Endothelial cell of umbilical vein (primary cell): Measurements from ENCODE around the gene FAM174B. TPM values are rescaled to one million over a fixed set of nuclear protein-coding genes. Genes with fewer than 3 reads are reported as not detected.

Experiments used
- BruUV-seq: library from RNA; stranded (reverse); fragments of 400-500 nt; replicated peaks from 2 replicates; lab custom pipeline; 2021; lab: Mats Ljungman, UMichigan
- CTCF ChIA-PET: fragments of 300-600, 350-600 bp; sonication (Branson Sonifier 250); formaldehyde crosslinking; loops from one replicate; lab custom pipeline; 2021; ENCODE audit warnings: antibody characterized with exemption, inconsistent platforms; lab: Charles Lee
- POLR2A ChIA-PET: fragments of 300-600, 350-600 bp; sonication (Branson Sonifier 250); formaldehyde crosslinking; loops from one replicate; lab custom pipeline; 2021; ENCODE audit warnings: antibody characterized with exemption, inconsistent platforms; lab: Charles Lee
- DNase-seq: peaks from one replicate; pipeline ENCODE4 v3.0.0-alpha.2; 2011; ENCODE audit warnings: low read depth, low spot score
- FAIRE-seq: peaks from 2 replicates; lab custom pipeline; 2011; peaks lifted over from hg19 to GRCh38; lab: Jason Lieb, UNC
- H2AFZ ChIP-seq: 2 replicates; pipeline ENCODE4 v1.6.0; 2012; ENCODE audit warnings: low read depth, low read length, control low read depth, inconsistent platforms
- H3K27ac ChIP-seq: 2 replicates; pipeline ENCODE4 v1.5.1; 2011; ENCODE audit warnings: low read depth, mild to moderate bottlenecking, control low read depth, low read length, moderate library complexity; ENCODE audit not compliant: insufficient read depth
- H3K27me3 ChIP-seq, 2 experiments: 2 replicates each; pipeline versions ENCODE4 v1.6.0 to v1.6.1; 2011; ENCODE audit warnings: low read length in 2 of 2, mixed read lengths in 1 of 2; ENCODE audit not compliant: control insufficient read depth in 2 of 2, insufficient read depth in 2 of 2
- H3K36me3 ChIP-seq, 2 experiments: 2 replicates in 1 of 2; 3 replicates in 1 of 2; pipeline ENCODE4 v1.5.1; 2011; ENCODE audit warnings: low read length in 2 of 2, mild to moderate bottlenecking in 1 of 2, moderate library complexity in 1 of 2; ENCODE audit not compliant: control insufficient read depth in 2 of 2, insufficient read depth in 2 of 2; ENCODE audit errors: extremely low read depth in 1 of 2
- H3K4me1 ChIP-seq: 3 replicates; pipeline ENCODE4 v1.5.1; 2011; ENCODE audit warnings: mild to moderate bottlenecking, low read length; ENCODE audit not compliant: control insufficient read depth, insufficient read depth; ENCODE audit errors: extremely low read depth
- H3K4me2 ChIP-seq: 2 replicates; pipeline ENCODE4 v1.6.1; 2011; ENCODE audit warnings: low read length, control low read depth, mixed read lengths; ENCODE audit not compliant: insufficient read depth
- H3K4me3 ChIP-seq, 3 experiments: fragments of 200-600 bp in 1 of 3; sonication (generic), shearing (Covaris generic) in 1 of 3; replicated peaks in 1 of 3; 2 replicates each; pipeline ENCODE4 v1.5.1; 2011 to 2016; ENCODE audit warnings: control low read depth in 3 of 3, low read length in 3 of 3, mild to moderate bottlenecking in 2 of 3, inconsistent platforms in 1 of 3, low read depth in 1 of 3, moderate library complexity in 1 of 3; ENCODE audit not compliant: insufficient read depth in 1 of 3
- H3K79me2 ChIP-seq: 2 replicates; pipeline ENCODE4 v1.6.0; 2012; ENCODE audit warnings: low read length, inconsistent platforms; ENCODE audit not compliant: control insufficient read depth, insufficient read depth
- H3K9ac ChIP-seq: replicated peaks from 2 replicates; pipeline ENCODE3; 2011; ENCODE audit warnings: low read length, control low read depth; ENCODE audit not compliant: insufficient read depth; ENCODE audit errors: extremely low read depth
- H3K9me1 ChIP-seq: replicated peaks from 3 replicates; pipeline ENCODE4 v1.6.0; 2011; ENCODE audit warnings: mild to moderate bottlenecking, low read length; ENCODE audit not compliant: control insufficient read depth, insufficient read depth; ENCODE audit errors: extremely low read depth
- H3K9me3 ChIP-seq: replicated peaks from 2 replicates; pipeline ENCODE4 v1.5.1; 2012; ENCODE audit warnings: low read length, inconsistent platforms; ENCODE audit not compliant: control insufficient read depth, insufficient read depth
- H4K20me1 ChIP-seq: replicated peaks from 2 replicates; pipeline ENCODE3; 2011; ENCODE audit warnings: mild to moderate bottlenecking, low read length; ENCODE audit not compliant: control insufficient read depth, insufficient read depth; ENCODE audit errors: extremely low read depth
- CTCF ChIP-seq, 2 donors: IDR thresholded peaks; 1 replicate in 1 of 2; 2 replicates in 1 of 2; pipeline ENCODE4 v1.5.1; 2011; ENCODE audit warnings: low read length in 2 of 2, mild to moderate bottlenecking in 2 of 2, moderate library complexity in 2 of 2, control low read depth in 1 of 2, inconsistent platforms in 1 of 2, low read depth in 1 of 2; ENCODE audit not compliant: insufficient read depth in 1 of 2; ENCODE audit errors: extremely low read depth in 1 of 2
- EZH2 ChIP-seq: IDR thresholded peaks from 2 replicates; pipeline ENCODE4 v1.6.1; 2012; ENCODE audit warnings: borderline replicate concordance, low read depth, mild to moderate bottlenecking, moderate library complexity, low read length, inconsistent platforms; ENCODE audit not compliant: severe bottlenecking
- FOS ChIP-seq: IDR thresholded peaks from 2 replicates; pipeline ENCODE4 v1.6.1; 2011; ENCODE audit warnings: mild to moderate bottlenecking, low read length, moderate library complexity, borderline replicate concordance; ENCODE audit not compliant: insufficient read depth
- GATA2 ChIP-seq: IDR thresholded peaks from 2 replicates; pipeline ENCODE4 v1.7.0; 2011; ENCODE audit warnings: low read depth, mild to moderate bottlenecking, moderate library complexity, mixed read lengths, low read length; ENCODE audit not compliant: insufficient read length, insufficient read depth
- JUN ChIP-seq: IDR thresholded peaks from 2 replicates; pipeline ENCODE4 v1.6.1; 2011; ENCODE audit warnings: borderline replicate concordance, low read depth; ENCODE audit not compliant: insufficient read length, insufficient read depth
- MAX ChIP-seq: IDR thresholded peaks from 2 replicates; pipeline ENCODE4 v1.6.1; 2011; ENCODE audit not compliant: insufficient read depth, insufficient read length
- MYC ChIP-seq: IDR thresholded peaks from one replicate; pipeline ENCODE4 v1.6.1; 2011; ENCODE audit warnings: mild to moderate bottlenecking, low read depth, low read length
- POLR2A ChIP-seq: IDR thresholded peaks from 2 replicates; pipeline ENCODE4 v1.6.1; 2012; ENCODE audit warnings: low read depth, mild to moderate bottlenecking, control low read depth, low read length
- POLR2AphosphoS5 ChIP-seq: IDR thresholded peaks from 2 replicates; pipeline ENCODE4 v1.6.1; 2012; ENCODE audit warnings: low read depth, mild to moderate bottlenecking, control low read depth, low read length, moderate library complexity; ENCODE audit not compliant: insufficient read depth
- dilution Hi-C: fragments of 300-500 bp; cut with MboI; formaldehyde crosslinking; loops from one replicate; pipeline ENCODE4 v1.15.0; 2019; ENCODE audit warnings: low sequenced_read_pairs; ENCODE audit not compliant: extremely low pct_ligation_motif_present
- intact Hi-C: fragments of 100-400 bp; cut with micrococcal nuclease; formaldehyde crosslinking; loops from one replicate; pipeline ENCODE4 v1.10.0; 2022
- polyA plus RNA-seq, 4 experiments: library from polyadenylated mRNA; depleted of rRNA in 3 of 4; stranded (reverse) in 3 of 4; unstranded in 1 of 4; fragments of >200 nt; gene quantifications; 2 replicates each; pipeline versions ENCODE4 v1.2.1 to v1.2.3, GENCODE V29; 2011 to 2012; ENCODE audit warnings: missing spikeins in 1 of 4
- total RNA-seq: library from RNA; stranded (reverse); gene quantifications from 2 replicates; pipeline ENCODE4 v1.2.3, GENCODE V29; 2021

Gene FAM174B
- total and polyA plus RNA-seq, 2 donors (not counting 3 experiments of a cell fraction or from before 2014, with no cell fraction given) = 25.9 to 30.2 TPM

- TF ChIP-seq GATA2 (no peak), MYC (no peak), FOS (no peak), POLR2AphosphoS5 (no peak), CTCF (IDR thresholded peaks at IDR 0.05; ENCODE audit: extremely low read depth in 1 of 2, insufficient read depth in 1 of 2, low read depth in 1 of 2, low read length in 2 of 2) (no peak), JUN (no peak), POLR2A (no peak), EZH2 (no peak), MAX (no peak)
- Histone ChIP-seq H3K9me1 (no peaks in the 10 kb centered on the region), H3K36me3 (peaks cover 0 to 3% of the 10 kb centered on the region in 2 experiments), H2AFZ (no peak overlapping the region), H3K27me3 (no peaks in the 10 kb centered on the region), H3K9ac (peak overlapping the region; percentile 52), H3K27ac (peak overlapping the region; percentile 89), H3K4me3 (no peak overlapping the region), H3K79me2 (peaks cover 43% of the 10 kb centered on the region), H3K4me2 (peak overlapping the region; percentile 27), H4K20me1 (no peaks in the 10 kb centered on the region), H3K4me1 (peaks cover 35% of the 10 kb centered on the region), H3K9me3 (no peaks in the 10 kb centered on the region)
- BruUV-seq = no TSS peak
- dilution Hi-C loops (no loop called here), intact Hi-C loops (loop anchor here (2.0 kb wide), 2 partner anchors 20 to 92 kb away; no protein-coding TSS in a partner anchor)
- FAIRE-seq (no peak), DNase-seq (peak; percentile 56)
- ChIA-PET CTCF (interaction anchor here (1.8 to 2.2 kb wide), 2 partner anchors 21 to 103 kb away, joined by 7 to 9 read pairs; no protein-coding TSS in a partner anchor), POLR2A (no interaction called here)
These were observed 31.1 kb downstream of the FAM174B start for GRCh38 chr15:92624401-92624991.
